Calu3 (cell line): Measurements from ENCODE around the gene CHMP6. TPM values are rescaled to one million over a fixed set of nuclear protein-coding genes. Genes with fewer than 3 reads are reported as not detected.
A peak's percentile ranks its signal among the peaks of the same experiment; 100 is the strongest.

Experiments
- BruUV-seq: library from RNA; stranded (reverse); fragments of 400-500 nt; replicated peaks from 2 replicates; lab custom pipeline; 2021; lab: Mats Ljungman, UMichigan
- CTCF ChIA-PET: fragments of 300-600 bp; sonication (Branson Sonifier 250); formaldehyde crosslinking; loops from one replicate; lab custom pipeline; 2022; ENCODE audit warnings: antibody characterized with exemption; lab: Charles Lee
- DNase-seq: peaks from one replicate; pipeline ENCODE4 v3.0.0; 2022
- H3K27ac Mint-ChIP-seq: one replicate; pipeline ENCODE4 v1.8.0; 2022; ENCODE audit warnings: mixed read lengths; ENCODE audit not compliant: unreplicated experiment
- H3K27me3 Mint-ChIP-seq: one replicate; pipeline ENCODE4 v1.8.0; 2022; ENCODE audit warnings: mixed read lengths; ENCODE audit not compliant: unreplicated experiment
- H3K36me3 Mint-ChIP-seq: one replicate; pipeline ENCODE4 v1.8.0; 2022; ENCODE audit warnings: mild to moderate bottlenecking, moderate library complexity, mixed read lengths; ENCODE audit not compliant: insufficient read depth, unreplicated experiment
- H3K4me1 Mint-ChIP-seq: one replicate; pipeline ENCODE4 v1.8.0; 2022; ENCODE audit warnings: mild to moderate bottlenecking, low read depth, mixed read lengths; ENCODE audit not compliant: unreplicated experiment
- H3K4me3 Mint-ChIP-seq: one replicate; pipeline ENCODE4 v1.8.0; 2022; ENCODE audit warnings: mild to moderate bottlenecking, low read depth, moderate library complexity, mixed read lengths; ENCODE audit not compliant: unreplicated experiment
- H3K9me3 Mint-ChIP-seq: one replicate; pipeline ENCODE4 v1.8.0; 2022; ENCODE audit warnings: low read depth, mixed read lengths; ENCODE audit not compliant: unreplicated experiment
- CTCF ChIP-seq: fragments of 200-600 bp; IDR thresholded peaks from one replicate; pipeline ENCODE4 v1.8.0; 2022; ENCODE audit warnings: antibody characterized with exemption; ENCODE audit not compliant: unreplicated experiment
- intact Hi-C: fragments of 100-400 bp; cut with micrococcal nuclease; formaldehyde crosslinking; loops from one replicate; pipeline ENCODE4 v1.10.0; 2022; ENCODE audit not compliant: unreplicated experiment
- total RNA-seq: library from RNA; stranded (reverse); gene quantifications from 2 replicates; pipeline ENCODE4 v1.2.3, GENCODE V29; 2022

Gene CHMP6
- total RNA-seq, 1 experiment from 2014 or later, result 27.9 TPM

- Mint-ChIP-seq H3K27me3 (peaks cover 21% of the 10 kb centered on the region), H3K4me1 (no peaks in the 10 kb centered on the region), H3K27ac (peak overlapping the region; percentile 38), H3K9me3 (no peaks in the 10 kb centered on the region), H3K4me3 (no peak overlapping the region), H3K36me3 (peaks cover 43% of the 10 kb centered on the region)
- intact Hi-C loops, result no loop called here
- CTCF ChIA-PET, result no interaction called here
- DNase-seq, result no peak
- no peak for TF ChIP-seq CTCF
- BruUV-seq, result no TSS peak
These were observed 23.0 kb upstream of the CHMP6 start for GRCh38 chr17:80968602-80969029.

DNA sequence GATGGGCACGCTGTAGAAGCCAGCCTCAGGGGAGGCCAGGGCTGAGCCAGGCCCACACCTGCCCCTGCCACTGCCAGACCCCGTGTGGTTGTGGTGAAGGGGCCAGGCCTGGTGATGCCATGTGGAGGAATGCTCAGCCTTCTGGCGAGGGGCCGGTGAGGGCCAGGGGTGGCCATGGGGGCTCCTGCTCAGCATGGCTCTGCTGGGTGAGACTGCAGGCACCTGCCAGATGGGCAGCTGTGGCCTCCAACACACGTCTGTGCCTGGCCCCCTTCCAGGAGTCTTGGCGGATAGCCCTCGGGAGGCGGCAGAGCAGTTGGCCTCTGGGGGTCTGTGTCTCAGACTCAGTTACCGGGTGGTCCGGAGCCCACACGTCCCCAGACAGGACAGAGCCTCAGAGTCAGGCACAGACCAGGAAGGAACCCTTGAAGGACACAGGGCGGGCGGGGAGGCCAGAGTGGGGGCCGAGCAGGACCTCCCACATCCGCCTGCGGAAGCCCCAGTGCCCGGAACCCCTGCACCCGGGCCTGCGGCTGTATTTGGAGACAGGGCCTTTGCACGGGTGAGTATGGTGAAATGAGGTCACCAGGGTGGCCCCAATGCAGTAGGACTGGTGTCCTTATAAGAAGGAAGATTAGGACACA is 22.5 kb upstream of the CHMP6 start:
- Mint-ChIP-seq H3K36me3 (peaks cover 38% of the 10 kb centered on the region), H3K9me3 (no peaks in the 10 kb centered on the region), H3K4me1 (no peaks in the 10 kb centered on the region), H3K27me3 (peaks cover 27% of the 10 kb centered on the region), H3K4me3 (no peak overlapping the region), H3K27ac (peak overlapping the region; percentile 38)
- intact Hi-C loops, result no loop called here
- DNase-seq, result no peak
- no TSS peak for BruUV-seq
- no peak for TF ChIP-seq CTCF
- CTCF ChIA-PET, result no interaction called here

GRCh38 chr17:80969674-80970043 is 22.0 kb upstream of the CHMP6 start:
- Mint-ChIP-seq H3K36me3 (peaks cover 33% of the 10 kb centered on the region), H3K9me3 (no peaks in the 10 kb centered on the region), H3K27me3 (peaks cover 31% of the 10 kb centered on the region), H3K4me1 (no peaks in the 10 kb centered on the region), H3K4me3 (no peak overlapping the region), H3K27ac (no peak overlapping the region)
- TF ChIP-seq CTCF, result no peak
- CTCF ChIA-PET, result no interaction called here
- BruUV-seq, result no TSS peak
- DNase-seq, result no peak
- intact Hi-C loops, result no loop called here

GRCh38 chr17:80970044-80970761 is 21.4 kb upstream of the CHMP6 start:
- Mint-ChIP-seq H3K36me3 (peaks cover 27% of the 10 kb centered on the region), H3K4me1 (no peaks in the 10 kb centered on the region), H3K9me3 (no peaks in the 10 kb centered on the region), H3K27me3 (peaks cover 31% of the 10 kb centered on the region), H3K4me3 (no peak overlapping the region), H3K27ac (no peak overlapping the region)
- no TSS peak for BruUV-seq
- TF ChIP-seq CTCF, result no peak
- CTCF ChIA-PET, result no interaction called here
- intact Hi-C loops, result no loop called here
- peak; percentile 32 for DNase-seq
